K562 (cell line): ENCODE data around the gene HMGCL. TPM values are rescaled to one million over a fixed set of nuclear protein-coding genes. Genes with fewer than 3 reads are reported as not detected.

Experiments used
- ARID4B ChIP-seq: sonication (generic); formaldehyde crosslinking; IDR thresholded peaks from 2 replicates; pipeline ENCODE4 v1.8.0; 2022; ENCODE audit warnings: mild to moderate bottlenecking, missing genetic modification reagents
- polyA plus RNA-seq, 8 experiments: library from polyadenylated mRNA; depleted of rRNA in 4 of 8; stranded (reverse) in 5 of 8; unstranded in 3 of 8; fragments of >200 nt; fragmentation: Nextera tagmentation in 2 of 8; fragmentation: Illumina TruSeq in 1 of 8; extraction: Ambion mirVana in 2 of 8; extraction: Trizol in 1 of 8; gene quantifications; 2 replicates each; pipeline versions ENCODE4 v1.2.1 to v1.2.3, GENCODE V29; 2011 to 2014; ENCODE audit warnings: inconsistent platforms in 1 of 8, missing spikeins in 1 of 8
- total RNA-seq, 7 experiments: library from RNA; depleted of rRNA in 6 of 7; stranded (reverse); fragments of >200 nt in 6 of 7; fragmentation: Illumina TruSeq in 2 of 7; extraction: Trizol in 2 of 7; gene quantifications; 2 replicates each; pipeline versions ENCODE4 v1.2.1 to v1.2.3, GENCODE V29; 2011 to 2021; ENCODE audit warnings: low replicate concordance in 1 of 7
- TF ChIP-seq, protein P1 (sequence below): fragments of 450-650 bp; IDR thresholded peaks from 2 replicates; pipeline ENCODE4 v1.6.1; 2017; ENCODE audit warnings: antibody characterized with exemption
- TF ChIP-seq, protein P2 (sequence below), 2 experiments: fragments of 200-800 bp in 1 of 2; sonication (Bioruptor generic) in 1 of 2; sonication (generic) in 1 of 2; formaldehyde crosslinking in 1 of 2; IDR thresholded peaks in 1 of 2; conservative IDR thresholded peaks in 1 of 2; 2 replicates each; pipeline versions ENCODE4 v1.5.0 to v1.6.1; 2016 to 2020; ENCODE audit warnings: missing compliant biosample characterization in 1 of 2, missing genetic modification characterization in 1 of 2, missing genetic modification reagents in 1 of 2
- TF ChIP-seq, protein P3 (sequence below): fragments of 200-600 bp; sonication (generic); IDR thresholded peaks from one replicate; pipeline ENCODE4 v1.6.1; 2012; ENCODE audit warnings: mild to moderate bottlenecking, low read depth, low read length, inconsistent platforms

HMGCL gene
- total and polyA plus RNA-seq, 9 of the 15 experiments (the other 6 are each of a cell fraction or from before 2014, with no cell fraction given): 18.0 to 82.2 (median 24.2) TPM

DNA sequence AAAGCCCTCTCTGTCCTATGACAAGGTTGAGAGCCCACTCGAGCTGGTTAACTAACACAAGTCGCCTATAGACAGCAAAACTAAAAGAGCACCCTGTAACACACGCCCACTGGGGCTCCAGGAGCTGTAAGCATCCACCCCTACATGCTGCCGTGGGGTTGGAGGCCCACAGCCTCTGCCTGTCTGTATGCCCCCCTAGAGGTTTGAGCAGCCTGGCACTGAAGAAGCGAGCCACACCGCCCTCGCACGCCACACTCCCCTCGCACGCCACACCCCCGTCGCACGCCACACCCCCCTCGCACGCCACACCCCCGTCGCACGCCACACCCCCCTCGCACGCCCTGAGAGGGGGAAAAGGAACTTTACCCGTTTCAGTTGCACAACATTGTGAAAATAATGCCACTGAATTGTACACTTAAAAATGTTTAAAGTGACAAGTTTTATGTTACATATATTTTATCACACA lies 13.2 kb upstream of the HMGCL start (continued):
- peak; percentile 83 for TF ChIP-seq ARID4B (CRISPR knock-in tag)
- TF ChIP-seq, protein P1, sequence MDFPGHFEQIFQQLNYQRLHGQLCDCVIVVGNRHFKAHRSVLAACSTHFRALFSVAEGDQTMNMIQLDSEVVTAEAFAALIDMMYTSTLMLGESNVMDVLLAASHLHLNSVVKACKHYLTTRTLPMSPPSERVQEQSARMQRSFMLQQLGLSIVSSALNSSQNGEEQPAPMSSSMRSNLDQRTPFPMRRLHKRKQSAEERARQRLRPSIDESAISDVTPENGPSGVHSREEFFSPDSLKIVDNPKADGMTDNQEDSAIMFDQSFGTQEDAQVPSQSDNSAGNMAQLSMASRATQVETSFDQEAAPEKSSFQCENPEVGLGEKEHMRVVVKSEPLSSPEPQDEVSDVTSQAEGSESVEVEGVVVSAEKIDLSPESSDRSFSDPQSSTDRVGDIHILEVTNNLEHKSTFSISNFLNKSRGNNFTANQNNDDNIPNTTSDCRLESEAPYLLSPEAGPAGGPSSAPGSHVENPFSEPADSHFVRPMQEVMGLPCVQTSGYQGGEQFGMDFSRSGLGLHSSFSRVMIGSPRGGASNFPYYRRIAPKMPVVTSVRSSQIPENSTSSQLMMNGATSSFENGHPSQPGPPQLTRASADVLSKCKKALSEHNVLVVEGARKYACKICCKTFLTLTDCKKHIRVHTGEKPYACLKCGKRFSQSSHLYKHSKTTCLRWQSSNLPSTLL: no peak
- TF ChIP-seq, protein P2, sequence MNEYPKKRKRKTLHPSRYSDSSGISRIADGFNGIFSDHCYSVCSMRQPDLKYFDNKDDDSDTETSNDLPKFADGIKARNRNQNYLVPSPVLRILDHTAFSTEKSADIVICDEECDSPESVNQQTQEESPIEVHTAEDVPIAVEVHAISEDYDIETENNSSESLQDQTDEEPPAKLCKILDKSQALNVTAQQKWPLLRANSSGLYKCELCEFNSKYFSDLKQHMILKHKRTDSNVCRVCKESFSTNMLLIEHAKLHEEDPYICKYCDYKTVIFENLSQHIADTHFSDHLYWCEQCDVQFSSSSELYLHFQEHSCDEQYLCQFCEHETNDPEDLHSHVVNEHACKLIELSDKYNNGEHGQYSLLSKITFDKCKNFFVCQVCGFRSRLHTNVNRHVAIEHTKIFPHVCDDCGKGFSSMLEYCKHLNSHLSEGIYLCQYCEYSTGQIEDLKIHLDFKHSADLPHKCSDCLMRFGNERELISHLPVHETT (CRISPR knock-in tag; conservative IDR thresholded peaks at IDR 0.05 in 1 of 2, IDR thresholded peaks at IDR 0.05 in 1 of 2): no peak
- TF ChIP-seq, protein P3, sequence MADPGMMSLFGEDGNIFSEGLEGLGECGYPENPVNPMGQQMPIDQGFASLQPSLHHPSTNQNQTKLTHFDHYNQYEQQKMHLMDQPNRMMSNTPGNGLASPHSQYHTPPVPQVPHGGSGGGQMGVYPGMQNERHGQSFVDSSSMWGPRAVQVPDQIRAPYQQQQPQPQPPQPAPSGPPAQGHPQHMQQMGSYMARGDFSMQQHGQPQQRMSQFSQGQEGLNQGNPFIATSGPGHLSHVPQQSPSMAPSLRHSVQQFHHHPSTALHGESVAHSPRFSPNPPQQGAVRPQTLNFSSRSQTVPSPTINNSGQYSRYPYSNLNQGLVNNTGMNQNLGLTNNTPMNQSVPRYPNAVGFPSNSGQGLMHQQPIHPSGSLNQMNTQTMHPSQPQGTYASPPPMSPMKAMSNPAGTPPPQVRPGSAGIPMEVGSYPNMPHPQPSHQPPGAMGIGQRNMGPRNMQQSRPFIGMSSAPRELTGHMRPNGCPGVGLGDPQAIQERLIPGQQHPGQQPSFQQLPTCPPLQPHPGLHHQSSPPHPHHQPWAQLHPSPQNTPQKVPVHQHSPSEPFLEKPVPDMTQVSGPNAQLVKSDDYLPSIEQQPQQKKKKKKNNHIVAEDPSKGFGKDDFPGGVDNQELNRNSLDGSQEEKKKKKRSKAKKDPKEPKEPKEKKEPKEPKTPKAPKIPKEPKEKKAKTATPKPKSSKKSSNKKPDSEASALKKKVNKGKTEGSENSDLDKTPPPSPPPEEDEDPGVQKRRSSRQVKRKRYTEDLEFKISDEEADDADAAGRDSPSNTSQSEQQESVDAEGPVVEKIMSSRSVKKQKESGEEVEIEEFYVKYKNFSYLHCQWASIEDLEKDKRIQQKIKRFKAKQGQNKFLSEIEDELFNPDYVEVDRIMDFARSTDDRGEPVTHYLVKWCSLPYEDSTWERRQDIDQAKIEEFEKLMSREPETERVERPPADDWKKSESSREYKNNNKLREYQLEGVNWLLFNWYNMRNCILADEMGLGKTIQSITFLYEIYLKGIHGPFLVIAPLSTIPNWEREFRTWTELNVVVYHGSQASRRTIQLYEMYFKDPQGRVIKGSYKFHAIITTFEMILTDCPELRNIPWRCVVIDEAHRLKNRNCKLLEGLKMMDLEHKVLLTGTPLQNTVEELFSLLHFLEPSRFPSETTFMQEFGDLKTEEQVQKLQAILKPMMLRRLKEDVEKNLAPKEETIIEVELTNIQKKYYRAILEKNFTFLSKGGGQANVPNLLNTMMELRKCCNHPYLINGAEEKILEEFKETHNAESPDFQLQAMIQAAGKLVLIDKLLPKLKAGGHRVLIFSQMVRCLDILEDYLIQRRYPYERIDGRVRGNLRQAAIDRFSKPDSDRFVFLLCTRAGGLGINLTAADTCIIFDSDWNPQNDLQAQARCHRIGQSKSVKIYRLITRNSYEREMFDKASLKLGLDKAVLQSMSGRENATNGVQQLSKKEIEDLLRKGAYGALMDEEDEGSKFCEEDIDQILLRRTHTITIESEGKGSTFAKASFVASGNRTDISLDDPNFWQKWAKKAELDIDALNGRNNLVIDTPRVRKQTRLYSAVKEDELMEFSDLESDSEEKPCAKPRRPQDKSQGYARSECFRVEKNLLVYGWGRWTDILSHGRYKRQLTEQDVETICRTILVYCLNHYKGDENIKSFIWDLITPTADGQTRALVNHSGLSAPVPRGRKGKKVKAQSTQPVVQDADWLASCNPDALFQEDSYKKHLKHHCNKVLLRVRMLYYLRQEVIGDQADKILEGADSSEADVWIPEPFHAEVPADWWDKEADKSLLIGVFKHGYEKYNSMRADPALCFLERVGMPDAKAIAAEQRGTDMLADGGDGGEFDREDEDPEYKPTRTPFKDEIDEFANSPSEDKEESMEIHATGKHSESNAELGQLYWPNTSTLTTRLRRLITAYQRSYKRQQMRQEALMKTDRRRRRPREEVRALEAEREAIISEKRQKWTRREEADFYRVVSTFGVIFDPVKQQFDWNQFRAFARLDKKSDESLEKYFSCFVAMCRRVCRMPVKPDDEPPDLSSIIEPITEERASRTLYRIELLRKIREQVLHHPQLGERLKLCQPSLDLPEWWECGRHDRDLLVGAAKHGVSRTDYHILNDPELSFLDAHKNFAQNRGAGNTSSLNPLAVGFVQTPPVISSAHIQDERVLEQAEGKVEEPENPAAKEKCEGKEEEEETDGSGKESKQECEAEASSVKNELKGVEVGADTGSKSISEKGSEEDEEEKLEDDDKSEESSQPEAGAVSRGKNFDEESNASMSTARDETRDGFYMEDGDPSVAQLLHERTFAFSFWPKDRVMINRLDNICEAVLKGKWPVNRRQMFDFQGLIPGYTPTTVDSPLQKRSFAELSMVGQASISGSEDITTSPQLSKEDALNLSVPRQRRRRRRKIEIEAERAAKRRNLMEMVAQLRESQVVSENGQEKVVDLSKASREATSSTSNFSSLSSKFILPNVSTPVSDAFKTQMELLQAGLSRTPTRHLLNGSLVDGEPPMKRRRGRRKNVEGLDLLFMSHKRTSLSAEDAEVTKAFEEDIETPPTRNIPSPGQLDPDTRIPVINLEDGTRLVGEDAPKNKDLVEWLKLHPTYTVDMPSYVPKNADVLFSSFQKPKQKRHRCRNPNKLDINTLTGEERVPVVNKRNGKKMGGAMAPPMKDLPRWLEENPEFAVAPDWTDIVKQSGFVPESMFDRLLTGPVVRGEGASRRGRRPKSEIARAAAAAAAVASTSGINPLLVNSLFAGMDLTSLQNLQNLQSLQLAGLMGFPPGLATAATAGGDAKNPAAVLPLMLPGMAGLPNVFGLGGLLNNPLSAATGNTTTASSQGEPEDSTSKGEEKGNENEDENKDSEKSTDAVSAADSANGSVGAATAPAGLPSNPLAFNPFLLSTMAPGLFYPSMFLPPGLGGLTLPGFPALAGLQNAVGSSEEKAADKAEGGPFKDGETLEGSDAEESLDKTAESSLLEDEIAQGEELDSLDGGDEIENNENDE: no peak
